Natural killer cell treated with Interleukin-12 subunit alpha and Interleukin-12 subunit beta and Interleukin-15 and Interleukin-18, amount 100 ng/mL, for 72 hours (primary cell): ENCODE results near the gene CIBAR2. TPM values are rescaled to one million over a fixed set of nuclear protein-coding genes. Genes with fewer than 3 reads are reported as not detected.

Experiments used
- ATAC-seq, 2 donors: fragments of 150-1000 bp; cut with Tn5 transposase in 1 of 2; sonication (Bioruptor Pico), chemical (Tn5 transposase) in 1 of 2; 2 replicates each; pipeline ENCODE4 v1.10.0; 2021
- DNase-seq: peaks from one replicate; pipeline ENCODE4 v3.0.0; 2022; ENCODE audit warnings: low spot score
- H3K27ac Mint-ChIP-seq, 2 donors: 1 replicate in 1 of 2; 2 replicates in 1 of 2; pipeline ENCODE4 v1.8.0; 2022; ENCODE audit warnings: mixed read lengths in 2 of 2, mild to moderate bottlenecking in 1 of 2, moderate library complexity in 1 of 2
- H3K27me3 Mint-ChIP-seq, 2 donors: 1 replicate in 1 of 2; 2 replicates in 1 of 2; pipeline ENCODE4 v1.8.0; 2022; ENCODE audit warnings: mixed read lengths in 2 of 2
- H3K36me3 Mint-ChIP-seq: one replicate; pipeline ENCODE4 v1.8.0; 2022; ENCODE audit warnings: mixed read lengths
- H3K4me1 Mint-ChIP-seq, 2 donors: 1 replicate in 1 of 2; 2 replicates in 1 of 2; pipeline ENCODE4 v1.8.0; 2022; ENCODE audit warnings: low read depth in 2 of 2, mixed read lengths in 2 of 2, mild to moderate bottlenecking in 1 of 2
- H3K4me3 Mint-ChIP-seq: one replicate; pipeline ENCODE4 v1.8.0; 2022; ENCODE audit warnings: mixed read lengths
- H3K9me3 Mint-ChIP-seq: 2 replicates; pipeline ENCODE4 v1.8.0; 2022; ENCODE audit warnings: mixed read lengths
- total RNA-seq, 2 donors: library from RNA; stranded (reverse); gene quantifications; one replicate each; pipeline ENCODE4 v1.2.3, GENCODE V29; 2022

The CIBAR2 gene
- total RNA-seq, 2 donors from 2014 or later: not detected

- peaks cover 11 to 18% of the 10 kb centered on the region in 2 donors for H3K4me1 Mint-ChIP-seq
- H3K36me3 Mint-ChIP-seq: no peaks in the 10 kb centered on the region
- H3K27ac Mint-ChIP-seq: peak overlapping the region in 1 of 2 donors; percentile 19
- no peak for DNase-seq
- no peaks in the 10 kb centered on the region for H3K9me3 Mint-ChIP-seq
- no peak overlapping the region for H3K4me3 Mint-ChIP-seq
- H3K27me3 Mint-ChIP-seq: no peaks in the 10 kb centered on the region
- ATAC-seq: no peak
These were observed 979 bp upstream of the CIBAR2 start for GRCh38 chr16:85113168-85113733.

GRCh38 chr16:85111184-85111583, 1.1 kb downstream of the CIBAR2 start:
- H3K4me1 Mint-ChIP-seq: peaks cover 14 to 20% of the 10 kb centered on the region in 2 donors
- H3K27ac Mint-ChIP-seq: no peak overlapping the region

GRCh38 chr16:85110105-85110504, 2.2 kb downstream of the CIBAR2 start:
- no peaks in the 10 kb centered on the region for H3K36me3 Mint-ChIP-seq
- DNase-seq: no peak
- H3K4me1 Mint-ChIP-seq: peaks cover 22 to 27% of the 10 kb centered on the region in 2 donors
- no peak overlapping the region for H3K4me3 Mint-ChIP-seq
- H3K27me3 Mint-ChIP-seq: no peaks in the 10 kb centered on the region
- no peak overlapping the region for H3K27ac Mint-ChIP-seq
- ATAC-seq: no peak
- no peaks in the 10 kb centered on the region for H3K9me3 Mint-ChIP-seq

More at GRCh38 chr16:85111184-85111583, 1.1 kb downstream of the CIBAR2 start:
- no peak for DNase-seq
- Mint-ChIP-seq H3K27me3 (no peaks in the 10 kb centered on the region), H3K36me3 (no peaks in the 10 kb centered on the region), H3K9me3 (no peaks in the 10 kb centered on the region), H3K4me3 (no peak overlapping the region)
- no peak for ATAC-seq

- H3K27ac Mint-ChIP-seq: no peak overlapping the region
- H3K9me3 Mint-ChIP-seq: no peaks in the 10 kb centered on the region
- DNase-seq (no peak), ATAC-seq (no peak)
- H3K27me3 Mint-ChIP-seq: no peaks in the 10 kb centered on the region
- peaks cover 33% of the 10 kb centered on the region in 2 donors for H3K4me1 Mint-ChIP-seq
- no peak overlapping the region for H3K4me3 Mint-ChIP-seq
- no peaks in the 10 kb centered on the region for H3K36me3 Mint-ChIP-seq
These were observed 4.7 kb downstream of the CIBAR2 start for GRCh38 chr16:85107532-85107931.

- DNase-seq (no peak), ATAC-seq (no peak)
- no peak overlapping the region for H3K27ac Mint-ChIP-seq
- no peak overlapping the region for H3K4me3 Mint-ChIP-seq
- no peaks in the 10 kb centered on the region for H3K9me3 Mint-ChIP-seq
- no peaks in the 10 kb centered on the region for H3K27me3 Mint-ChIP-seq
- H3K36me3 Mint-ChIP-seq: no peaks in the 10 kb centered on the region
- H3K4me1 Mint-ChIP-seq: peaks cover 34 to 36% of the 10 kb centered on the region in 2 donors
These were observed 5.2 kb downstream of the CIBAR2 start for GRCh38 chr16:85107083-85107482.

- Mint-ChIP-seq H3K36me3 (no peaks in the 10 kb centered on the region), H3K4me1 (peaks cover 45 to 46% of the 10 kb centered on the region in 2 donors), H3K9me3 (no peaks in the 10 kb centered on the region), H3K27me3 (no peaks in the 10 kb centered on the region), H3K27ac (peak overlapping the region; percentile 43 to 83), H3K4me3 (peak overlapping the region; percentile 60)
- no peak for DNase-seq
- ATAC-seq: no peak
These were observed 6.8 kb downstream of the CIBAR2 start for GRCh38 chr16:85105475-85105874.

- Mint-ChIP-seq H3K4me3 (peak overlapping the region; percentile 60), H3K4me1 (peaks cover 45 to 49% of the 10 kb centered on the region in 2 donors), H3K27ac (peak overlapping the region; percentile 43 to 83), H3K36me3 (no peaks in the 10 kb centered on the region), H3K27me3 (no peaks in the 10 kb centered on the region), H3K9me3 (no peaks in the 10 kb centered on the region)
- DNase-seq: no peak
- ATAC-seq: peak; percentile 88 to 95
These were observed 7.4 kb downstream of the CIBAR2 start for GRCh38 chr16:85104821-85105391.

GRCh38 chr16:85104147-85104546, 8.1 kb downstream of the CIBAR2 start:
- ATAC-seq (no peak), DNase-seq (no peak)
- Mint-ChIP-seq H3K4me1 (peaks cover 45 to 52% of the 10 kb centered on the region in 2 donors), H3K36me3 (no peaks in the 10 kb centered on the region), H3K27me3 (no peaks in the 10 kb centered on the region), H3K9me3 (no peaks in the 10 kb centered on the region), H3K27ac (peak overlapping the region; percentile 43 to 83), H3K4me3 (peak overlapping the region; percentile 59)

- ATAC-seq (peak in 1 of 2 donors; percentile 54), DNase-seq (no peak)
- peaks cover 49 to 55% of the 10 kb centered on the region in 2 donors for H3K4me1 Mint-ChIP-seq
- H3K36me3 Mint-ChIP-seq: no peaks in the 10 kb centered on the region
- H3K27me3 Mint-ChIP-seq: no peaks in the 10 kb centered on the region
- H3K9me3 Mint-ChIP-seq: no peaks in the 10 kb centered on the region
- peak overlapping the region; percentile 43 to 84 for H3K27ac Mint-ChIP-seq
- peak overlapping the region; percentile 59 for H3K4me3 Mint-ChIP-seq
These were observed 8.9 kb downstream of the CIBAR2 start for GRCh38 chr16:85103114-85104079.

- no peaks in the 10 kb centered on the region for H3K27me3 Mint-ChIP-seq
- DNase-seq (no peak), ATAC-seq (no peak)
- no peaks in the 10 kb centered on the region for H3K36me3 Mint-ChIP-seq
- H3K4me3 Mint-ChIP-seq: no peak overlapping the region
- H3K9me3 Mint-ChIP-seq: no peaks in the 10 kb centered on the region
- H3K27ac Mint-ChIP-seq: peak overlapping the region in 1 of 2 donors; percentile 30
- peaks cover 49 to 52% of the 10 kb centered on the region in 2 donors for H3K4me1 Mint-ChIP-seq
These were observed 10.2 kb downstream of the CIBAR2 start for GRCh38 chr16:85101956-85102630.

GRCh38 chr16:85100265-85100664, 12.0 kb downstream of the CIBAR2 start:
- no peak overlapping the region for H3K4me3 Mint-ChIP-seq
- no peak overlapping the region for H3K27ac Mint-ChIP-seq
- H3K4me1 Mint-ChIP-seq: peaks cover 38 to 41% of the 10 kb centered on the region in 2 donors
- ATAC-seq (no peak), DNase-seq (no peak)
- no peaks in the 10 kb centered on the region for H3K9me3 Mint-ChIP-seq
- no peaks in the 10 kb centered on the region for H3K27me3 Mint-ChIP-seq
- H3K36me3 Mint-ChIP-seq: no peaks in the 10 kb centered on the region

GRCh38 chr16:85098565-85098964, 13.7 kb downstream of the CIBAR2 start:
- ATAC-seq (no peak), DNase-seq (no peak)
- no peaks in the 10 kb centered on the region for H3K9me3 Mint-ChIP-seq
- no peak overlapping the region for H3K4me3 Mint-ChIP-seq
- H3K4me1 Mint-ChIP-seq: peaks cover 25 to 29% of the 10 kb centered on the region in 2 donors
- H3K27me3 Mint-ChIP-seq: no peaks in the 10 kb centered on the region
- no peaks in the 10 kb centered on the region for H3K36me3 Mint-ChIP-seq
- H3K27ac Mint-ChIP-seq: no peak overlapping the region

GRCh38 chr16:85096921-85097320, 15.4 kb downstream of the CIBAR2 start:
- Mint-ChIP-seq H3K27ac (no peak overlapping the region), H3K4me3 (no peak overlapping the region), H3K27me3 (no peaks in the 10 kb centered on the region), H3K4me1 (peaks cover 14 to 18% of the 10 kb centered on the region in 2 donors), H3K36me3 (no peaks in the 10 kb centered on the region), H3K9me3 (no peaks in the 10 kb centered on the region)
- no peak for DNase-seq
- no peak for ATAC-seq
